LNCaP clone FGC (cell line): ENCODE results near the gene FKBP14.

ENCODE experiments used
- DNase-seq: peaks from one replicate; pipeline ENCODE4 v3.0.0-alpha.2; 2011; ENCODE audit warnings: low read depth
- H3K4me3 ChIP-seq: 2 replicates; pipeline ENCODE4 v1.5.1; 2011; ENCODE audit warnings: mild to moderate bottlenecking, low read depth, low read length, control low read depth
- CTCF ChIP-seq: IDR thresholded peaks from 2 replicates; pipeline ENCODE4 v1.5.1; 2012; ENCODE audit warnings: mild to moderate bottlenecking; ENCODE audit not compliant: control insufficient read depth, insufficient read depth; ENCODE audit errors: extremely low read depth

Gene FKBP14

GRCh38 chr7:30026229-30027064 is at the start of gene FKBP14:
Gene FKBP14, minus strand, starts transcription at chr7:30026702. Its CDS starts 194 bp downstream, at chr7:30026508.
- DNase-seq = peak; percentile 99
- TF ChIP-seq CTCF = no peak
- H3K4me3 ChIP-seq = peak within 1 kb of the TSS; percentile 85

- DNase-seq = peak; percentile 32
- no peak overlapping the region for H3K4me3 ChIP-seq
- peak; percentile 62 for TF ChIP-seq CTCF
Measured at GRCh38 chr7:30074422-30075030, 48.0 kb upstream of the FKBP14 start.

GRCh38 chr7:30072735-30073134 is 46.2 kb upstream of the FKBP14 start:
- DNase-seq = no peak
- TF ChIP-seq CTCF = no peak
- H3K4me3 ChIP-seq = no peak overlapping the region

GRCh38 chr7:30070052-30070451 is 43.5 kb upstream of the FKBP14 start:
- no peak for TF ChIP-seq CTCF
- no peak for DNase-seq
- H3K4me3 ChIP-seq = no peak overlapping the region

GRCh38 chr7:30069096-30069867 is 42.8 kb upstream of the FKBP14 start:
- H3K4me3 ChIP-seq = no peak overlapping the region
- DNase-seq = no peak
- TF ChIP-seq CTCF = no peak

- no peak for TF ChIP-seq CTCF
- DNase-seq = no peak
Measured at GRCh38 chr7:30068117-30068516, 41.6 kb upstream of the FKBP14 start.

More at GRCh38 chr7:30068117-30068516, 41.6 kb upstream of the FKBP14 start:
- no peak overlapping the region for H3K4me3 ChIP-seq
